ENCODE measurements around the gene GPC5.
"Not testable (repeated sequence)": the region's sequence is repeated elsewhere in the genome, so short reads cannot be mapped to it uniquely, and the experiment has no call there.

Gene GPC5

GRCh38 chr13:91398413-91399188, at the start of gene GPC5:
Gene GPC5 (plus strand): TSS chr13:91398621.
- DNase-seq: peak; percentile 32 to 76

GRCh38 chr13:91348906-91349435, 49.5 kb upstream of the GPC5 start:
- DNase-seq: peak; percentile 83 to 84

GRCh38 chr13:91349992-91350911, 48.2 kb upstream of the GPC5 start:
- peak in 1 of 2 experiments; percentile 36 for DNase-seq

GRCh38 chr13:91351123-91351522, 47.3 kb upstream of the GPC5 start:
- DNase-seq: no peak

- no peak for DNase-seq
Measured at GRCh38 chr13:91351980-91352379, 46.4 kb upstream of the GPC5 start.

GRCh38 chr13:91352891-91353290, 45.5 kb upstream of the GPC5 start:
- not testable (repeated sequence) for DNase-seq

GRCh38 chr13:91353494-91353893, 44.9 kb upstream of the GPC5 start:
- no peak for DNase-seq

GRCh38 chr13:91355099-91355825, 43.2 kb upstream of the GPC5 start:
- DNase-seq: no peak

GRCh38 chr13:91355826-91356710, 42.4 kb upstream of the GPC5 start:
- no peak for DNase-seq

GRCh38 chr13:91356919-91357612, 41.4 kb upstream of the GPC5 start:
- no peak for DNase-seq

GRCh38 chr13:91357613-91358386, 40.6 kb upstream of the GPC5 start:
- DNase-seq: no peak

GRCh38 chr13:91358387-91358782, 40.0 kb upstream of the GPC5 start:
- no peak for DNase-seq

GRCh38 chr13:91359111-91359510, 39.3 kb upstream of the GPC5 start:
- peak in 1 of 2 experiments; percentile 15 for DNase-seq

- no peak for DNase-seq
Measured at GRCh38 chr13:91359631-91360030, 38.8 kb upstream of the GPC5 start.

- DNase-seq: no peak
Measured at GRCh38 chr13:91360246-91360751, 38.1 kb upstream of the GPC5 start.

GRCh38 chr13:91361755-91362271, 36.6 kb upstream of the GPC5 start:
- no peak for DNase-seq

GRCh38 chr13:91362908-91363307, 35.5 kb upstream of the GPC5 start:
- DNase-seq: no peak

- no peak for DNase-seq
Measured at GRCh38 chr13:91368101-91368500, 30.3 kb upstream of the GPC5 start.

- DNase-seq: no peak
Measured at GRCh38 chr13:91368676-91369440, 29.6 kb upstream of the GPC5 start.

Data from NCI-H524 (cell line).